Measurements from ENCODE around the gene RHAG. TPM values are rescaled to one million over a fixed set of nuclear protein-coding genes. Genes with fewer than 3 reads are reported as not detected.

RHAG gene
- total RNA-seq, 2 donors from 2014 or later, result 0.54 TPM; not detected in 1

GRCh38 chr6:49570474-49571079 is 66.1 kb downstream of the RHAG start:
- H3K36me3 ChIP-seq, result no peaks in the 10 kb centered on the region
- no peak for DNase-seq
- TF ChIP-seq CTCF (IDR thresholded peaks at IDR 0.05), result no peak
- no peak overlapping the region for H3K4me3 ChIP-seq
- no peaks in the 10 kb centered on the region for H3K9me3 ChIP-seq
- H3K27me3 ChIP-seq, result no peaks in the 10 kb centered on the region
- no peaks in the 10 kb centered on the region for H3K4me1 ChIP-seq
- no peak overlapping the region for H3K27ac ChIP-seq
- intact Hi-C loops (cut with DNase I), result no loop called here
- no peak overlapping the region for H3K9ac ChIP-seq (ENCODE audit: low read depth in 2 of 2, low read length in 2 of 2)

GRCh38 chr6:49565855-49566254 is 70.8 kb downstream of the RHAG start:
- Histone ChIP-seq H3K9ac (ENCODE audit: low read depth in 2 of 2, low read length in 2 of 2) (no peak overlapping the region), H3K4me3 (no peak overlapping the region), H3K36me3 (no peaks in the 10 kb centered on the region), H3K4me1 (no peaks in the 10 kb centered on the region), H3K27ac (no peak overlapping the region), H3K27me3 (no peaks in the 10 kb centered on the region), H3K9me3 (no peaks in the 10 kb centered on the region)
- TF ChIP-seq CTCF (IDR thresholded peaks at IDR 0.05), result no peak
- intact Hi-C loops (cut with DNase I), result no loop called here
- DNase-seq, result no peak

GRCh38 chr6:49565261-49565660 is 71.4 kb downstream of the RHAG start:
- no peaks in the 10 kb centered on the region for H3K9me3 ChIP-seq
- no peak overlapping the region for H3K27ac ChIP-seq
- H3K9ac ChIP-seq (ENCODE audit: low read depth in 2 of 2, low read length in 2 of 2), result no peak overlapping the region
- no peaks in the 10 kb centered on the region for H3K36me3 ChIP-seq
- TF ChIP-seq CTCF (IDR thresholded peaks at IDR 0.05), result no peak
- no peak for DNase-seq
- intact Hi-C loops (cut with DNase I), result no loop called here
- H3K27me3 ChIP-seq, result no peaks in the 10 kb centered on the region
- H3K4me1 ChIP-seq, result no peaks in the 10 kb centered on the region
- no peak overlapping the region for H3K4me3 ChIP-seq

GRCh38 chr6:49564552-49564951 is 72.1 kb downstream of the RHAG start:
- no peak for TF ChIP-seq CTCF (IDR thresholded peaks at IDR 0.05)
- Histone ChIP-seq H3K9me3 (no peaks in the 10 kb centered on the region), H3K9ac (ENCODE audit: low read depth in 2 of 2, low read length in 2 of 2) (no peak overlapping the region), H3K4me1 (no peaks in the 10 kb centered on the region), H3K27ac (no peak overlapping the region), H3K36me3 (no peaks in the 10 kb centered on the region), H3K27me3 (no peaks in the 10 kb centered on the region), H3K4me3 (no peak overlapping the region)
- intact Hi-C loops (cut with DNase I), result no loop called here
- no peak for DNase-seq

- Histone ChIP-seq H3K9me3 (no peaks in the 10 kb centered on the region), H3K4me3 (no peak overlapping the region), H3K27ac (no peak overlapping the region), H3K27me3 (no peaks in the 10 kb centered on the region), H3K4me1 (no peaks in the 10 kb centered on the region), H3K9ac (ENCODE audit: low read depth in 2 of 2, low read length in 2 of 2) (no peak overlapping the region), H3K36me3 (no peaks in the 10 kb centered on the region)
- no peak for DNase-seq
- intact Hi-C loops (cut with DNase I), result no loop called here
- no peak for TF ChIP-seq CTCF (IDR thresholded peaks at IDR 0.05)
Observed at GRCh38 chr6:49563006-49563886, 73.4 kb downstream of the RHAG start.
